Thoracic aorta (tissue), 2 donors: Measurements from ENCODE around the gene KRAS. TPM values are rescaled to one million over a fixed set of nuclear protein-coding genes. Genes with fewer than 3 reads are reported as not detected.

Source experiments
- ATAC-seq: fragments of 150-250 bp; one replicate; pipeline ENCODE4 v1.8.0; 2017; ENCODE audit warnings: low read depth; ENCODE audit not compliant: insufficient number of reproducible peaks, low FRiP score
- DNase-seq: peaks from one replicate; pipeline ENCODE4 v3.0.0-alpha.2; 2020; ENCODE audit warnings: low spot score
- H3K27ac ChIP-seq, 2 donors: fragments of 200-600 bp; sonication (generic); 1 replicate in 1 of 2; 2 replicates in 1 of 2; pipeline ENCODE4 v1.5.1; 2016; ENCODE audit warnings: mild to moderate bottlenecking in 2 of 2, moderate library complexity in 2 of 2
- H3K27me3 ChIP-seq: fragments of 200-600 bp; sonication (generic); replicated peaks from 2 replicates; pipeline ENCODE4 v1.6.0; 2016; ENCODE audit warnings: mild to moderate bottlenecking; ENCODE audit not compliant: insufficient read depth
- H3K36me3 ChIP-seq: fragments of 200-600 bp; sonication (generic); one replicate; pipeline ENCODE4 v1.5.1; 2016
- H3K4me1 ChIP-seq, 2 donors: fragments of 200-600 bp; sonication (generic); 1 replicate in 1 of 2; 2 replicates in 1 of 2; pipeline versions ENCODE4 v1.5.1 to v1.6.0; 2016; ENCODE audit warnings: low read depth in 2 of 2, mild to moderate bottlenecking in 1 of 2; ENCODE audit not compliant: control insufficient read depth in 1 of 2
- H3K4me3 ChIP-seq: fragments of 200-600 bp; sonication (generic); 2 replicates; pipeline ENCODE4 v1.5.1; 2016; ENCODE audit warnings: mild to moderate bottlenecking
- H3K9me3 ChIP-seq: fragments of 200-600 bp; sonication (generic); 2 replicates; pipeline ENCODE4 v1.5.1; 2016
- total RNA-seq, 2 donors: library from RNA; depleted of rRNA; stranded (reverse); fragments of >200 nt; gene quantifications; one replicate each; pipeline versions ENCODE4 v1.1.0 to v1.2.3, GENCODE V29; 2016
- TF ChIP-seq, protein P1 (sequence below): fragments of 200-600 bp; sonication (generic); IDR thresholded peaks from one replicate; pipeline ENCODE4 v1.5.1; 2019; ENCODE audit warnings: antibody characterized with exemption

The KRAS gene
- total RNA-seq, 2 donors from 2014 or later, result 16.2 to 19.0 TPM

DNA sequence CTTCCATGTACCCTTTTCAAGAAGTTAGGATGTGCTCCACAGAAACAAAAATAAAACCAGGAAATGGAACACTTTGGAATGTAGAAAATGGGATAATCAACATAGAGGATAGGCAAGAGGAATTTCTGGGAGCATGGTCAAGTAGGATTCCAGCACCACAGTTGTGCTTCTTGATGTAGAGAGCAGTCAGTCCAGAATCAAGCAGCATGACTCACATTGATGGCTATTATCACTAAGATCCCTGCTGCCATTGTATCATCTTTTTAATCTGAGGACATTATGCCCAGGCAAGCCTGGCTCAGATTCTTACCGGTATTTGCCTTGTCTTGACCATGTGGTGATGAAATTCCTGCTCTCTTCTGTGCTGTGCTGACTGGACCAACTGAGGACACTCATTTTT lies 50.0 kb downstream of the KRAS start:
- no peak for ATAC-seq
- TF ChIP-seq, protein P1, sequence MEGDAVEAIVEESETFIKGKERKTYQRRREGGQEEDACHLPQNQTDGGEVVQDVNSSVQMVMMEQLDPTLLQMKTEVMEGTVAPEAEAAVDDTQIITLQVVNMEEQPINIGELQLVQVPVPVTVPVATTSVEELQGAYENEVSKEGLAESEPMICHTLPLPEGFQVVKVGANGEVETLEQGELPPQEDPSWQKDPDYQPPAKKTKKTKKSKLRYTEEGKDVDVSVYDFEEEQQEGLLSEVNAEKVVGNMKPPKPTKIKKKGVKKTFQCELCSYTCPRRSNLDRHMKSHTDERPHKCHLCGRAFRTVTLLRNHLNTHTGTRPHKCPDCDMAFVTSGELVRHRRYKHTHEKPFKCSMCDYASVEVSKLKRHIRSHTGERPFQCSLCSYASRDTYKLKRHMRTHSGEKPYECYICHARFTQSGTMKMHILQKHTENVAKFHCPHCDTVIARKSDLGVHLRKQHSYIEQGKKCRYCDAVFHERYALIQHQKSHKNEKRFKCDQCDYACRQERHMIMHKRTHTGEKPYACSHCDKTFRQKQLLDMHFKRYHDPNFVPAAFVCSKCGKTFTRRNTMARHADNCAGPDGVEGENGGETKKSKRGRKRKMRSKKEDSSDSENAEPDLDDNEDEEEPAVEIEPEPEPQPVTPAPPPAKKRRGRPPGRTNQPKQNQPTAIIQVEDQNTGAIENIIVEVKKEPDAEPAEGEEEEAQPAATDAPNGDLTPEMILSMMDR, result no peak
- Histone ChIP-seq H3K4me1 (peaks cover 4 to 11% of the 10 kb centered on the region in 2 donors), H3K9me3 (no peaks in the 10 kb centered on the region), H3K27me3 (no peaks in the 10 kb centered on the region), H3K4me3 (no peak overlapping the region), H3K27ac (no peak overlapping the region), H3K36me3 (no peaks in the 10 kb centered on the region)
- DNase-seq, result no peak

DNA sequence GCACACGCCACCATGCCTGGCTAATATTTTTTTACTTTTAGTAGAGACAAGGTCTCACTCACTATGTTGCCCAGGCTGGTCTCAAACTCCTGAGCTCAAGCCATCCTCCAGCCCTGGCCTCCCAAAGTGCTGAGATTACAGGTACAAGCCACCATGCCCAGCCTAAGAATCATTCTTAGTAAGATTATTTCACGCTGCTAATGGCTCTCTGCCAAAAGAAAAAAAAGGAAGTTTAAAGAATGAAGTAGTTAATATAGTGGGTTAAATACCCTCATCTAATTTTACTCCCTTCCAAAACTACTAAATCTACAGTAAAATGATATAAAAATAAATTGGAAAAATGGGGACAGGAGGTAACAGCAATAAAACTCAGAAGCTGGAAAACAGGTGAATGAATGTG lies 53.1 kb downstream of the KRAS start:
- TF ChIP-seq, protein P1, result no peak
- DNase-seq (no peak), ATAC-seq (no peak)
- Histone ChIP-seq H3K27me3 (no peaks in the 10 kb centered on the region), H3K36me3 (no peaks in the 10 kb centered on the region), H3K9me3 (no peaks in the 10 kb centered on the region), H3K4me1 (peaks cover 10 to 11% of the 10 kb centered on the region in 2 donors), H3K4me3 (no peak overlapping the region), H3K27ac (no peak overlapping the region)

DNA sequence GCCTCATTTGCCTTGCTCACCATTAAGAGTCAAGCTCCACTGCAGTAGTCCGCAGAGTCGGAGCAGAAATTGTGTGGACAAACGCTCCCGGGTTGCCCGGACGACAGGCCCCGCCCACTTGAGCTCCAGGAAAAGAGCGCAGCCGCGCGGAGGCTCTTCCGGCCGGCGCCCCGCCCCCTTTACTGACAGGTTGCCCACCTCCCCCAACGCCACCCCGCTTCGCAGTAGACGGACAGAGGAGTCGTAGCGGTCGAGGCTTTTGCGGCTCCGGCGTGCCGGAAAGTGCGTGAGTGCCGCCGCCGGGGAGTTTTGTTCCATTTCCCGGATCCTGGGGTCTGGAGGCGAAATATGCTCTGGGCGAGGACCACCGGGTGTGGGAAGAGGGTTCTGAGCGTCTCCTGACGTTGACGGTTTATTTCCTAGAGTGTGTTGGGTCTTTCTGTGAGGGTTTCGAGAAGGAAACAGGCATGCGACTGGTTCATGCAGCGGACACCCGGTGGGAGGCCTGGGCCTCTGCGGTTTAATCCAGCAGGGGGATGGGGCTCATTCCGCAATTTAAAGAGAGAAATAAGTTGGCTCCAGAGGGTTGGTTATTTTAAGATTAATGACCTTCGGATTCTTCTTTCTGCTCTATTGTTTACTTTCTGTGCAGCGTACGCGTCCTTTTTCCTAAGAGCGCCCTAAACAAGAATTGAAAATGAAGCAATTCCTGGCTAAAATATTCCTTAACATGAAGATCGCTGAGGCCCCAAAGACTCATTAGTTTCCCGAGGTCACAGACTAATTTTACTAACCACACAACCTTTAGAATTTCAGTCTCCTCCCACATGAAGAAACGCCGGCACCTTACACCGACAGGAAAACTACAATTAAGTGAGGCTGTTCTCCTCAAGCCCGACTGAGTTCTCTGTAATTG lies 55.4 kb downstream of the KRAS start, which contains the start of the genes DNAI7 and ETFRF1:
DNAI7 (minus strand) TSS at position 105 of the 916 bp plus-strand sequence; CDS start at position 23, 82 bp downstream.
ETFRF1 (plus strand) TSS at position 182 of the 916 bp plus-strand sequence. CDS start 8,720 bp downstream, outside the sequence.
- Histone ChIP-seq H3K27ac (peak within 1 kb of the TSS; percentile 94), H3K27me3 (no peaks in the 10 kb centered on the region), H3K4me3 (peak within 1 kb of the TSS; percentile 92), H3K9me3 (no peaks in the 10 kb centered on the region), H3K36me3 (no peaks in the 10 kb centered on the region), H3K4me1 (peaks cover 10 to 11% of the 10 kb centered on the region in 2 donors)
- DNase-seq, result peak; percentile 95
- ATAC-seq, result peak; percentile 88
- TF ChIP-seq, protein P1, result peak; percentile 9

DNA sequence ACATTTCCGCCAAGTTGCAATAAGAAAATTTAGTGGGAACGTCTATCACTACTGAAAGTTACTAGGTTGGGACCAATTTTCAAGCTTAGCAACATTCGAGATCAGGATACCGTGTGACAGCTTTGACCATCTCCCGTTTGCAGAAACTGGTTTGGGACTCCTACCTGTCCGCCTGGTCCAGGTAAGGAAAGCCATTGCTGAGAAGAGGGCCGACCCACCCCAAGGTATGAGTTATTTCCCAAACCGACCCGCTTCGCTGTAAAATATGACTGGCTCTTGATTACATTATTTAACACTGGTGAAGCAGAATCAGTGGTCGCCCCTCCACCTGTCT lies 56.0 kb downstream of the KRAS start:
- Histone ChIP-seq H3K27me3 (no peaks in the 10 kb centered on the region), H3K27ac (peak overlapping the region; percentile 94), H3K36me3 (no peaks in the 10 kb centered on the region), H3K9me3 (no peaks in the 10 kb centered on the region), H3K4me1 (peaks cover 10 to 11% of the 10 kb centered on the region in 2 donors), H3K4me3 (peak overlapping the region; percentile 92)
- DNase-seq, result no peak
- no peak for ATAC-seq
- TF ChIP-seq, protein P1, result no peak

DNA sequence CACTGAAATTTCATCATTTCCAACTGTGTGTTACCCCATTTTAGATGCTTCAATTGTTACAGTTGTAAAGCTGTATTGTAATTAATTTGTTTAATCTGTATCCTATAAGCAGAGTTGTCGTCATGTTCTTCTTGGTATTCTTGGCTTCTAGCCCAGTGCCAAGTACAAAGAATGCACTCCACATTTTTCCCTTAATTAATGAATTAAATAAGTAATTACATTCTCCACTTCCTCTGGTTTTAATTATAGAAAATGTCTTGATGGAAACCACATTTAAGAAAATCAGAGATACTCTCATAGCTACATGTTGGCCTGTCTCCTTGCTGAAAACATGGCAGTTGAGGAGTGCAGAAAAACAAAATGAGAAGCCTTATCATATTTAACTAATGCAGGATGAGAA lies 56.5 kb downstream of the KRAS start:
- no peaks in the 10 kb centered on the region for H3K9me3 ChIP-seq
- no peaks in the 10 kb centered on the region for H3K36me3 ChIP-seq
- H3K27ac ChIP-seq, result peak overlapping the region; percentile 94
- no peak for DNase-seq
- TF ChIP-seq, protein P1, result no peak
- peak overlapping the region; percentile 92 for H3K4me3 ChIP-seq
- H3K4me1 ChIP-seq, result peaks cover 10 to 11% of the 10 kb centered on the region in 2 donors
- ATAC-seq, result no peak
- H3K27me3 ChIP-seq, result no peaks in the 10 kb centered on the region
